Loucy (cell line): ENCODE results near the gene ZBED6.

Source experiments
- H2AFZ ChIP-seq: fragments of 200-600 bp; sonication (generic); 2 replicates; pipeline ENCODE4 v1.6.0; 2016; ENCODE audit warnings: antibody characterized with exemption, mild to moderate bottlenecking, low read length, moderate library complexity
- H3F3A ChIP-seq: fragments of 200-600 bp; 2 replicates; pipeline ENCODE4 v1.6.0; 2016; ENCODE audit warnings: antibody characterized with exemption, low read depth, mild to moderate bottlenecking
- H3K27me3 ChIP-seq: fragments of 200-600 bp; sonication (generic); 2 replicates; pipeline ENCODE4 v1.6.1; 2014; ENCODE audit warnings: low read length, mild to moderate bottlenecking; ENCODE audit not compliant: insufficient read depth, poor library complexity, severe bottlenecking
- H3K36me3 ChIP-seq: fragments of 200-600 bp; sonication (generic); 2 replicates; pipeline ENCODE4 v1.6.1; 2016; ENCODE audit warnings: low read length; ENCODE audit not compliant: insufficient read depth
- H3K4me1 ChIP-seq: fragments of 200-600 bp; sonication (generic); 2 replicates; pipeline ENCODE4 v1.5.1; 2014; ENCODE audit warnings: low read length, mild to moderate bottlenecking; ENCODE audit not compliant: insufficient read depth, poor library complexity, severe bottlenecking
- H3K4me2 ChIP-seq: fragments of 200-600 bp; sonication (generic); 2 replicates; pipeline ENCODE4 v1.6.0; 2014; ENCODE audit warnings: antibody characterized with exemption, low read length, low read depth, mild to moderate bottlenecking; ENCODE audit not compliant: poor library complexity, severe bottlenecking
- H3K4me3 ChIP-seq: fragments of 200-600 bp; sonication (generic); 2 replicates; pipeline ENCODE4 v1.5.1; 2014; ENCODE audit warnings: low read length, mild to moderate bottlenecking, mixed read lengths; ENCODE audit not compliant: poor library complexity, severe bottlenecking
- H3K79me2 ChIP-seq: fragments of 200-600 bp; sonication (generic); 2 replicates; pipeline ENCODE4 v1.6.1; 2014; ENCODE audit warnings: low read length; ENCODE audit not compliant: insufficient read depth
- H3K9ac ChIP-seq: fragments of 200-600 bp; sonication (generic); 2 replicates; pipeline ENCODE4 v1.6.0; 2014; ENCODE audit warnings: mild to moderate bottlenecking, low read depth, low read length, moderate library complexity; ENCODE audit not compliant: poor library complexity, severe bottlenecking
- H3K9me2 ChIP-seq: fragments of 200-600 bp; sonication (generic); replicated peaks from 2 replicates; pipeline ENCODE4 v1.6.1; 2016; ENCODE audit warnings: low read depth, low read length, mixed read lengths
- H3K9me3 ChIP-seq: fragments of 200-600 bp; sonication (generic); 2 replicates; pipeline ENCODE4 v1.6.1; 2014; ENCODE audit warnings: mild to moderate bottlenecking, antibody characterized with exemption, low read length, low read depth; ENCODE audit not compliant: insufficient read depth
- H4K20me1 ChIP-seq: fragments of 200-600 bp; sonication (generic); 2 replicates; pipeline ENCODE4 v1.6.0; 2014; ENCODE audit warnings: antibody characterized with exemption, low read length, mild to moderate bottlenecking; ENCODE audit not compliant: insufficient read depth, poor library complexity, severe bottlenecking
- CTCF ChIP-seq: fragments of 200-600 bp; sonication (generic); conservative IDR thresholded peaks from 2 replicates; pipeline ENCODE4 v1.5.1; 2014; ENCODE audit warnings: mild to moderate bottlenecking, antibody characterized with exemption, low read length
- EZH2phosphoT487 ChIP-seq: fragments of 200-600 bp; IDR thresholded peaks from 2 replicates; pipeline ENCODE4 v1.6.1; 2018; ENCODE audit warnings: antibody characterized with exemption, mild to moderate bottlenecking, moderate library complexity, borderline replicate concordance

Gene ZBED6

GRCh38 chr1:203796236-203796605 is 798 bp downstream of the ZBED6 start:
- Histone ChIP-seq H3K9me3 (no peaks in the 10 kb centered on the region), H2AFZ (no peak overlapping the region), H3K9me2 (no peaks in the 10 kb centered on the region), H3K9ac (peak overlapping the region; percentile 82), H3F3A (0 out of 2 replicates have a peak, but pooled peaks cover 3% of the 10 kb centered on the region), H3K4me1 (peaks cover 52% of the 10 kb centered on the region), H3K27me3 (no peaks in the 10 kb centered on the region), H3K4me3 (peak overlapping the region; percentile 92), H4K20me1 (peaks cover 53% of the 10 kb centered on the region), H3K79me2 (peaks cover 56% of the 10 kb centered on the region), H3K36me3 (no peaks in the 10 kb centered on the region), H3K4me2 (peak overlapping the region; percentile 86)
- no peak for TF ChIP-seq EZH2phosphoT487

DNA sequence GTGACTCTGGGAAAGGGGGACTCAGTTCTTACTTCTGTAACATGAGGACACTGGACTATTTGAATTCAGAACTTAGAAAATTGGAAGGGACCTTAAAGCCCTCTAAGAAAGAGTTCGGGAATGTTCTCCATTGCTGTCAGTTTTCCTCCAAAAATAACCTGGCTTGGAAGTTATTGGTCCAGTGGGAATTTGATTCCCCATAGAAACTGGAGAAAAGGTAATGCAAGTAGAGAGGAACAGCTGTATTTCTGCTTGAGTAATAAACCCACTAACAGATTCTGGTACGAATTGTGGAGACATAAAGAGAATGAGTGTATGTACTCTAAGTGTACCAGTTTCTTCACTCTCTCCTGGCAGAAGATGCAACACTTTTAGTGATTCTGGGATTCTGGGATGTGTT is 1.8 kb downstream of the ZBED6 start:
- Histone ChIP-seq H3K4me1 (peaks cover 60% of the 10 kb centered on the region), H3K4me2 (peak overlapping the region; percentile 86), H3K36me3 (no peaks in the 10 kb centered on the region), H3K9me3 (no peaks in the 10 kb centered on the region), H4K20me1 (peaks cover 63% of the 10 kb centered on the region), H2AFZ (no peak overlapping the region), H3K27me3 (no peaks in the 10 kb centered on the region), H3K9ac (peak overlapping the region; percentile 82), H3K4me3 (peak overlapping the region; percentile 92), H3F3A (0 out of 2 replicates have a peak, but pooled peaks cover 3% of the 10 kb centered on the region), H3K9me2 (no peaks in the 10 kb centered on the region), H3K79me2 (peaks cover 66% of the 10 kb centered on the region)
- TF ChIP-seq EZH2phosphoT487 (no peak), CTCF (no peak)

GRCh38 chr1:203797948-203798655 is 2.7 kb downstream of the ZBED6 start:
- peaks cover 66% of the 10 kb centered on the region for H4K20me1 ChIP-seq
- H2AFZ ChIP-seq = no peak overlapping the region
- H3K36me3 ChIP-seq = peaks cover 3% of the 10 kb centered on the region; the same call in 1 of the 2 replicates
- H3K9me2 ChIP-seq = no peaks in the 10 kb centered on the region
- peaks cover 73% of the 10 kb centered on the region for H3K79me2 ChIP-seq
- peak overlapping the region; percentile 92 for H3K4me3 ChIP-seq
- no peaks in the 10 kb centered on the region for H3K9me3 ChIP-seq
- H3F3A ChIP-seq = 0 out of 2 replicates have a peak, but pooled peaks cover 3% of the 10 kb centered on the region
- H3K4me1 ChIP-seq = peaks cover 60% of the 10 kb centered on the region
- no peak for TF ChIP-seq EZH2phosphoT487
- TF ChIP-seq CTCF = no peak
- no peak overlapping the region for H3K9ac ChIP-seq
- peak overlapping the region; percentile 86 for H3K4me2 ChIP-seq
- H3K27me3 ChIP-seq = no peaks in the 10 kb centered on the region
